Ishikawa (cell line): Measurements from ENCODE around the gene CRYBA4.

Source experiments
- CREB1 ChIP-seq: IDR thresholded peaks from 2 replicates; pipeline ENCODE4 v1.6.1; 2012; ENCODE audit warnings: low read depth
- EGR1 ChIP-seq: IDR thresholded peaks from 2 replicates; pipeline ENCODE4 v1.6.1; 2012
- EP300 ChIP-seq: IDR thresholded peaks from 2 replicates; pipeline ENCODE4 v1.6.1; 2012; ENCODE audit warnings: borderline replicate concordance
- FOXM1 ChIP-seq: IDR thresholded peaks from 2 replicates; pipeline ENCODE4 v1.6.1; 2012; ENCODE audit warnings: low read depth, borderline replicate concordance
- NFIC ChIP-seq: IDR thresholded peaks from 2 replicates; pipeline ENCODE4 v1.6.1; 2012
- RAD21 ChIP-seq: IDR thresholded peaks from 2 replicates; pipeline ENCODE4 v1.6.1; 2012; ENCODE audit warnings: low read depth
- TAF1 ChIP-seq: IDR thresholded peaks from 2 replicates; pipeline ENCODE4 v1.6.1; 2012; ENCODE audit warnings: low read depth, mild to moderate bottlenecking
- TCF12 ChIP-seq: IDR thresholded peaks from 2 replicates; pipeline ENCODE4 v1.6.1; 2012; ENCODE audit warnings: low read depth
- TEAD4 ChIP-seq: IDR thresholded peaks from 2 replicates; pipeline ENCODE4 v1.6.1; 2012
- YY1 ChIP-seq: IDR thresholded peaks from 2 replicates; pipeline ENCODE4 v1.6.1; 2012; ENCODE audit warnings: low read depth
- ZBTB7A ChIP-seq: IDR thresholded peaks from 2 replicates; pipeline ENCODE4 v1.6.1; 2012; ENCODE audit warnings: low read depth
- TF ChIP-seq, protein P1 (sequence below): IDR thresholded peaks from 2 replicates; pipeline ENCODE4 v1.6.1; 2012
- TF ChIP-seq, protein P2 (sequence below): IDR thresholded peaks from 2 replicates; pipeline ENCODE4 v1.6.1; 2012; ENCODE audit warnings: low read depth, mild to moderate bottlenecking

Gene CRYBA4

DNA sequence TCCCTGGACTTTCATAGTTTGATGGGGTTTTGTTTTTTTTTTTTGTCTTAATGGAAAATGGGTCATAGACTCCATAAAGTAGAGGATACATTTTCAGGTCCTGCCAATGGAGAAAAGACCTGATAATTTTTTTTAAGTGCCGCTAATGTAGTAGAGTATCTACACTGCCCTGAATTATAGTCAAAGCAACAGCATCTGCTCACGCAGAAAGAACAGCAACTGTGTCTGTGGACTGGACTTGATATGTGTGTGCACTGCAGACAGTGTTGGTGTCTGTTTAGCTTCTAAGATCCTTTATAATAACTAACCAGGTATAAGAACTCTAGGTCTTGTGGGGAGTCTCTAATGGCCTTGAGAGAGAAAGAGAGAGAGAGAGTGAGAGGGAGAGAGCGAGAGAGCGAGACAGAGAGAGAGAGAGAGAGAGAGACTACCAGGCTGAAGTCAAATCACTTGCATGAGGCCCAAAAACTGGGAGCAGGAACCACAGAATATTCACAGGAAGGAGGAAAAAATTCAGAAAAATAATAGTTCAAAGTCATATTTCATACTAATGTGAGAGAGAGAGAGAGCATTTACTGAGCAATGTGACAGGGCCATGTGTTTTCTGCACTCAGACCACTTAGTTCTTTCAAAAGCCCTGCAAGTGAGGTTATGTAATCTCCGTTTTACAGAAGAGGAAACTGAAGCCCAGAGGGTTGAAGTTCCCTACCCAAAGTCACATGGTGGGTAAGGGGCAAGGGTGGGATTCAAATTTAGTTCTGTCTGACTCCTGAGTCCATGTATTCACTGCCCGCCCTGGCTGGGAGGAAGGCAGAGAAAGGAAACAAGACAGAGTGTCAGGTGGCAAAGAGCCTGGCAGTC lies 27.0 kb downstream of the CRYBA4 start:
- TF ChIP-seq, protein P1, sequence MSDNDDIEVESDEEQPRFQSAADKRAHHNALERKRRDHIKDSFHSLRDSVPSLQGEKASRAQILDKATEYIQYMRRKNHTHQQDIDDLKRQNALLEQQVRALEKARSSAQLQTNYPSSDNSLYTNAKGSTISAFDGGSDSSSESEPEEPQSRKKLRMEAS, result no peak
- no peak for TF ChIP-seq TCF12
- no peak for TF ChIP-seq TAF1
- TF ChIP-seq, protein P2, sequence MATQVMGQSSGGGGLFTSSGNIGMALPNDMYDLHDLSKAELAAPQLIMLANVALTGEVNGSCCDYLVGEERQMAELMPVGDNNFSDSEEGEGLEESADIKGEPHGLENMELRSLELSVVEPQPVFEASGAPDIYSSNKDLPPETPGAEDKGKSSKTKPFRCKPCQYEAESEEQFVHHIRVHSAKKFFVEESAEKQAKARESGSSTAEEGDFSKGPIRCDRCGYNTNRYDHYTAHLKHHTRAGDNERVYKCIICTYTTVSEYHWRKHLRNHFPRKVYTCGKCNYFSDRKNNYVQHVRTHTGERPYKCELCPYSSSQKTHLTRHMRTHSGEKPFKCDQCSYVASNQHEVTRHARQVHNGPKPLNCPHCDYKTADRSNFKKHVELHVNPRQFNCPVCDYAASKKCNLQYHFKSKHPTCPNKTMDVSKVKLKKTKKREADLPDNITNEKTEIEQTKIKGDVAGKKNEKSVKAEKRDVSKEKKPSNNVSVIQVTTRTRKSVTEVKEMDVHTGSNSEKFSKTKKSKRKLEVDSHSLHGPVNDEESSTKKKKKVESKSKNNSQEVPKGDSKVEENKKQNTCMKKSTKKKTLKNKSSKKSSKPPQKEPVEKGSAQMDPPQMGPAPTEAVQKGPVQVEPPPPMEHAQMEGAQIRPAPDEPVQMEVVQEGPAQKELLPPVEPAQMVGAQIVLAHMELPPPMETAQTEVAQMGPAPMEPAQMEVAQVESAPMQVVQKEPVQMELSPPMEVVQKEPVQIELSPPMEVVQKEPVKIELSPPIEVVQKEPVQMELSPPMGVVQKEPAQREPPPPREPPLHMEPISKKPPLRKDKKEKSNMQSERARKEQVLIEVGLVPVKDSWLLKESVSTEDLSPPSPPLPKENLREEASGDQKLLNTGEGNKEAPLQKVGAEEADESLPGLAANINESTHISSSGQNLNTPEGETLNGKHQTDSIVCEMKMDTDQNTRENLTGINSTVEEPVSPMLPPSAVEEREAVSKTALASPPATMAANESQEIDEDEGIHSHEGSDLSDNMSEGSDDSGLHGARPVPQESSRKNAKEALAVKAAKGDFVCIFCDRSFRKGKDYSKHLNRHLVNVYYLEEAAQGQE, result no peak
- TF ChIP-seq CREB1, result no peak
- no peak for TF ChIP-seq RAD21

DNA sequence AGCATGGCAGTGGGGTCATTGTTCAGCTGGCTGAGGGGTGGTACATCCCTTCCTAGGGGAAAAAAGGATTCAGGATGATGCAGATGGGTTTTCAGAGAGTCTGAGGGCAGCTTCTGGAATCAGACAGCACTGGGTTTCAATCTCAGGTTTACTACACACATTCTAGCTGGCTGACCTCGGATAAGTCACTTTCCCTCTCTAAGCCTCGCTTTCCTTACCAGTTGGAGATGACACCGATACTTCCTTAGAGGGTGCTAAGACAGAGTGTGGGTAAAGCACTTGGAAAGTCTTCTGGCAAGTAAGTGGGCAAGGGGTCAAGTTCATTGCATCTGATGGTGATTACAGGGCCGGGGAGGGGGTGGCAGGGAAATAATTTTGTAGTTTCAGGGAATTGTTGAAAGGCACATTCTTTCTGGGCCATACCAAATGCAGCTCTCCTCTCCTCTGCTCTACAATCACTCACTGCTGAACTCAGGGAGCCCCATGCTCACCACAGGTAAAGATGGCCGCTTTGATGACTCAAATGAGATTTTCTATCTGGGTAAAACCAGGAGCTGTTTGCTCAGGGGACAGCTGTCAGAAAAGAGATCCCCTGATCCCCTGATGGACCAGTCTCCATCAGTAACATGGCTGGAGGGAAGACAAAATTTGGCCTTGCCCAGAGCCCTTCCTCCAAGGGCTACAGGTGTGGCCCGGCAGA lies 29.1 kb downstream of the CRYBA4 start:
- TF ChIP-seq TEAD4, result no peak
- no peak for TF ChIP-seq TCF12
- TF ChIP-seq EP300, result no peak
- TF ChIP-seq TAF1, result no peak
- TF ChIP-seq ZBTB7A, result no peak

DNA sequence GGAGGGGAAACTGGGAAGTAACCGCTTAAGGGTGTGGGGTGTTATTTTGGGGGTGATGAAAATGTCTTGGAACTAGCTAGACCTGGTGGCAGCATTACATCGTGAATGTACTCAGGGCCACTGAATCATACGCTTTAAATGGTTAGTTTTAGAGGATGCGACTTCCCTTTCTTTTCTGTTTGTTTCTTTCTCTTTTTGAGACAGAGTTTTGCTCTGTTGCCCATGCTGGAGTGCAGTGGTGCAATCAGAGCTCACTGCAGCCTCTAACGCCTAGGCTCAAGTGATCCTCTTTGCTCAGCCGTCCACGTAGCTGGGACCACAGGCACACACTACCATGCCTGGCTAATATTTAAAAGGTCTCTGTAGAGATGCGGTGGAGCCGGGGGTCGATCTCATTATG lies 30.1 kb downstream of the CRYBA4 start:
- TF ChIP-seq FOXM1, result no peak
- TF ChIP-seq NFIC, result no peak
- no peak for TF ChIP-seq YY1

DNA sequence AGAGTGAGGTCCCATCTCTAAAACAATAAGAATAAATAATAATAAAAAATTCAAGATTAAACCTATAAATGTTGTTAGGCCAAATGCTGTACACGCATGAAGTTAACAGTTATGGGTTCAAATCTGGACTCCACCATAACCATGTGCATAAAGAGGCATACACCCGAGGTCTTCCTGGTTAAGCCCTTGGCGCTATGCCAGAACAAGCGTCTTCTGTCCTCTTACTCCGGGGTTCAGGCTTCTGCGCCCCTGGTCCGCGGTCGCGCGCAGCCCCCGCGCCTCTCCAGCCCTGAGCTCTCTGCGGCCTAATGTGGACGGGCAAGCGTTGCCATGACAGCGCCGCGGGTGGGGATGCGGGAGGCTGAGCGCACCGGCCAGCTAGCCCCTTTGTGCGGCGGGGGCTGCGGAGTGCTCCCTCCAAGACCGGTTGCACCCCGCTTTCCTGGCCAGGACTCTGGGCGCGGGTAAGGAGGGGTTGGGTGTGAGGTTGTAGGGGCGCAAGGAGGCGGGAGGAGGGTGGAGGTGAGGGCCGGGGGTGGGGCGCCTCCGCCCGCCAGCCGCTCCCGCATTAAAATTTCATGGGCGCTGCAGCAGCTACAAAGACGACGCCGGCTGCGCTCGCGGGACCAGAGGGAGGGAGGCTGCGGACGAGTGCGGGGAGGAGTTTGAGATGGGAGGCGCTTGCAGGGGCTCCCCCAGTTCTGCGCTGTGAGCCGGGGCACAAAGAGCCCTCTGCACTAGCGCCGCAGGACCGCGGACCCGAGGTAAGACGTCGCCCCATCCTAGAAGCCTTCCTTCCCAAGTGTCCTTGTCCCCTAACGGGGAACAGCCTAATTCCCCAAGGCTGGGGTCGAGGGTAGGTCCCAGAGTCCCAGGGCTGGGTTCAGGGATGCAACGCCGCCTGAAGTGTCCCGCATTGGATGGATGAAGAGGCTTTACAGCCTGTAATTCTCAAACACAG lies 35.4 kb downstream of the CRYBA4 start, which contains the start of gene MIAT:
Gene MIAT, plus strand, starts transcription at position 698 of the 961 bp plus-strand sequence.
- TF ChIP-seq, protein P2, result no peak
- TF ChIP-seq FOXM1, result no peak
- TF ChIP-seq ZBTB7A, result no peak

DNA sequence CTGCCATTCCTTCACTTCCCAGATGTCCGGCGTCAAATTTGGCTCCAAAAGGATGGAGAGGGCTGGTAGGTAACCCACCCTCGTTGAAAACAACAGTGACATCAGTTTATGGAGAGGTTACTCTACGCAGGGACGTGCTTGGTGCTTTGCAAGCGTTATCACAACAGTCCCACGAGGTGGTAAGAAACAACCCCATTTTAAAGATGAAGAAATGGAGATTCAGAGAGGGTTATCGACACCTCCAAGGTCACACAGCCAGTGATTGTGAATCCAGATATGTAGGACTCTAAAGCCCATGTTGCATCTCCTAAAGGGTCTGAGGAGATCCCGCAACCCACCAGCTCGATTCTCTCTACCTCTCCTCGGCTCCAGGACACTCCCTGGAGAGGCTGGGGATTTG lies 36.4 kb downstream of the CRYBA4 start:
- TF ChIP-seq TEAD4 (no peak), CREB1 (no peak), EP300 (no peak), TCF12 (no peak), EGR1 (no peak), TAF1 (no peak), YY1 (no peak)
- TF ChIP-seq, protein P2, result no peak
